ENCODE measurements around the gene ROR2. TPM values are rescaled to one million over a fixed set of nuclear protein-coding genes. Genes with fewer than 3 reads are reported as not detected.

Gene ROR2
- total and polyA plus RNA-seq, 2 of the 13 experiments (the other 11 are each of a cell fraction or from before 2014, with no cell fraction given) = not detected

GRCh38 chr9:91681461-91682305 is 268.3 kb downstream of the ROR2 start:
- intact Hi-C loops (cut with micrococcal nuclease; ENCODE audit: unreplicated experiment) (no loop called here), in situ Hi-C loops (cut with HindIII; ENCODE audit: extremely low pct_ligation_motif_present, low pct_unique_long_range_greater_than_20kb) (loop anchor here (5.0 kb wide), 1 partner anchor 764 kb away; no protein-coding TSS in a partner anchor)
- Histone ChIP-seq H3K27ac (ENCODE audit: extremely low read length, insufficient read depth, low read length) (no peak overlapping the region), H3K27me3 (ENCODE audit: control insufficient read depth in 1 of 2, insufficient read depth in 2 of 2, low read length in 2 of 2) (peaks cover 2 to 12% of the 10 kb centered on the region in 2 experiments; a peak in 3 of 5 replicates), H3K79me2 (ENCODE audit: insufficient read depth, low read length) (no peaks in the 10 kb centered on the region), H3K9me3 (ENCODE audit: low read length) (no peaks in the 10 kb centered on the region), H3K9ac (ENCODE audit: insufficient read depth, low read depth, low read length) (no peak overlapping the region), H2AFZ (ENCODE audit: low read length) (no peak overlapping the region), H3K36me3 (replicated peaks in 1 of 2; ENCODE audit: control insufficient read depth in 1 of 2, insufficient read depth in 2 of 2, low read length in 2 of 2) (no peaks in the 10 kb centered on the region), H3K4me2 (ENCODE audit: low read depth, low read length) (no peak overlapping the region), H3K4me3 (replicated peaks in 1 of 3; ENCODE audit: insufficient read depth in 1 of 3, low read depth in 2 of 3, low read length in 3 of 3) (no peak overlapping the region), H4K20me1 (ENCODE audit: insufficient read depth, low read length) (no peaks in the 10 kb centered on the region), H3K4me1 (ENCODE audit: insufficient read depth, low read length) (no peaks in the 10 kb centered on the region)
- ChIA-PET CTCF (ENCODE audit: low intra/inter-chr PET ratio, low total read pairs) (interaction anchor here (1.7 to 2.8 kb wide), 2 partner anchors 696 to 767 kb away, joined by 5 to 12 read pairs; no protein-coding TSS in a partner anchor), POLR2A (no interaction called here)
- DNase-seq (ENCODE audit: low spot score) = peak; percentile 22
- WGBS (ENCODE audit: low lambda C conversion rate) = 38% methylated on average over 41 of the region's 43 CpGs
- no TSS peak for BruUV-seq (replicated peaks)
- TF ChIP-seq YY1 (IDR thresholded peaks at IDR 0.05; ENCODE audit: insufficient read depth, insufficient replicate concordance, low read depth, low read length) (peak; percentile 39), CBX1 (IDR thresholded peaks at IDR 0.05; ENCODE audit: low read depth) (no peak), MTF2 (CRISPR knock-in tag; IDR thresholded peaks at IDR 0.05; ENCODE audit: borderline replicate concordance) (peak; percentile 33; the same call in 1 of the 2 replicates), HNRNPLL (IDR thresholded peaks at IDR 0.05; ENCODE audit: low read depth, low read length, poor library complexity, severe bottlenecking) (peak; percentile 54), ZNF713 (CRISPR knock-in tag; IDR thresholded peaks at IDR 0.05) (no peak), ZNF768 (CRISPR knock-in tag; IDR thresholded peaks at IDR 0.05) (0 out of 2 replicates have a peak, but pooled peaks have one; percentile 18), ARNT2 (CRISPR knock-in tag; IDR thresholded peaks at IDR 0.05; ENCODE audit: low read depth) (no peak), ZNF790 (CRISPR knock-in tag; IDR thresholded peaks at IDR 0.05; ENCODE audit: borderline replicate concordance) (no peak), SMC3 (IDR thresholded peaks at IDR 0.05; ENCODE audit: low read length) (peak; percentile 10; the same call in 1 of the 2 replicates), HOXA3 (CRISPR knock-in tag; IDR thresholded peaks at IDR 0.05) (no peak), CTCF (CRISPR knock-in tag; IDR thresholded peaks at IDR 0.05) (peak; percentile 82), PITX1 (CRISPR knock-in tag; IDR thresholded peaks at IDR 0.05) (no peak), MAFF (IDR thresholded peaks at IDR 0.05; ENCODE audit: low read depth, low read length) (no peak), ZNF432 (CRISPR knock-in tag; IDR thresholded peaks at IDR 0.05; ENCODE audit: borderline replicate concordance) (no peak), RAD21 (CRISPR knock-in tag; IDR thresholded peaks at IDR 0.05) (peak; percentile 75), XRCC5 (optimal IDR thresholded peaks at IDR 0.05; ENCODE audit: low read length) (peak; percentile 42), STAG1 (CRISPR knock-in tag; IDR thresholded peaks at IDR 0.05) (peak; percentile 87), SP140L (CRISPR knock-in tag; IDR thresholded peaks at IDR 0.05; ENCODE audit: borderline replicate concordance) (no peak), GABPB1 (CRISPR knock-in tag; IDR thresholded peaks at IDR 0.05) (peak; percentile 45; the same call in 1 of the 2 replicates), TCF12 (IDR thresholded peaks at IDR 0.05) (no peak), TCF12 (CRISPR knock-in tag; IDR thresholded peaks at IDR 0.05) (no peak), MYC (CRISPR knock-in tag; IDR thresholded peaks at IDR 0.05; ENCODE audit: borderline replicate concordance) (no peak), KDM2A (CRISPR knock-in tag; IDR thresholded peaks at IDR 0.05; ENCODE audit: borderline replicate concordance, low read depth) (peak; percentile 60; the same call in 1 of the 2 replicates), RBM39 (IDR thresholded peaks at IDR 0.05; ENCODE audit: low read depth, low read length, poor library complexity, severe bottlenecking) (no peak)
- FAIRE-seq = no peak
- ATAC-seq = peak; percentile 97
